Activated naive CD4-positive, alpha-beta T cell treated with anti-CD3 and anti-CD28 coated beads, Interleukin-2, amount 50 U/mL, for 16 hours (primary cell): Measurements from ENCODE around the gene LZTS2.
"Not testable (repeated sequence)": the region's sequence is repeated elsewhere in the genome, so short reads cannot be mapped to it uniquely, and the experiment has no call there.

Experiments used
- DNase-seq: peaks from one replicate; pipeline ENCODE4 v3.0.0-alpha.2; 2020

Gene LZTS2

GRCh38 chr10:100999742-101000126 is at the start of gene LZTS2:
Gene LZTS2 (plus strand): TSS chr10:100999808. CDS start chr10:101002539, 2,731 bp downstream.
- no peak for DNase-seq

- DNase-seq = no peak
Observed at GRCh38 chr10:100960251-100960650, 39.4 kb upstream of the LZTS2 start.

- no peak for DNase-seq
Observed at GRCh38 chr10:100962351-100963080, 37.1 kb upstream of the LZTS2 start.

GRCh38 chr10:100963826-100964225 is 35.8 kb upstream of the LZTS2 start:
- DNase-seq = no peak

GRCh38 chr10:100965820-100966219 is 33.8 kb upstream of the LZTS2 start:
- no peak for DNase-seq

GRCh38 chr10:100966887-100967286 is 32.7 kb upstream of the LZTS2 start:
- no peak for DNase-seq

GRCh38 chr10:100967332-100967731 is 32.3 kb upstream of the LZTS2 start:
- no peak for DNase-seq

GRCh38 chr10:100968062-100968736 is 31.4 kb upstream of the LZTS2 start:
- DNase-seq = no peak

GRCh38 chr10:100968863-100969186 is 30.8 kb upstream of the LZTS2 start:
- DNase-seq = no peak

GRCh38 chr10:100969187-100970075 is 30.2 kb upstream of the LZTS2 start, which contains the start of gene SEMA4G:
Gene SEMA4G (plus strand): TSS chr10:100969504. CDS start chr10:100972913, 3,409 bp downstream.
- DNase-seq = peak; percentile 51

GRCh38 chr10:100970076-100970913 is 29.3 kb upstream of the LZTS2 start:
- DNase-seq = peak; percentile 28

- no peak for DNase-seq
Observed at GRCh38 chr10:100970914-100971811, 28.4 kb upstream of the LZTS2 start.

GRCh38 chr10:100972115-100972903 is 27.3 kb upstream of the LZTS2 start:
- no peak for DNase-seq

GRCh38 chr10:100972904-100973535 is 26.6 kb upstream of the LZTS2 start:
- DNase-seq = no peak

- DNase-seq = not testable (repeated sequence)
Observed at GRCh38 chr10:100975397-100975796, 24.2 kb upstream of the LZTS2 start.

- no peak for DNase-seq
Observed at GRCh38 chr10:100976906-100977305, 22.7 kb upstream of the LZTS2 start.

- DNase-seq = no peak
Observed at GRCh38 chr10:100977436-100977835, 22.2 kb upstream of the LZTS2 start.

GRCh38 chr10:100978121-100978900 is 21.3 kb upstream of the LZTS2 start:
- DNase-seq = no peak

- no peak for DNase-seq
Observed at GRCh38 chr10:100978901-100979195, 20.8 kb upstream of the LZTS2 start.
